Progenitor cell of endocrine pancreas (in vitro differentiated cells): ENCODE results near the gene MBD3L3. TPM values are rescaled to one million over a fixed set of nuclear protein-coding genes. Genes with fewer than 3 reads are reported as not detected.
"Not testable (repeated sequence)": the region's sequence is repeated elsewhere in the genome, so short reads cannot be mapped to it uniquely, and the experiment has no call there.

Experiments used
- DNase-seq: peaks from one replicate; pipeline ENCODE4 v3.0.0; 2021; ENCODE audit warnings: low spot score; ENCODE audit not compliant: unreplicated experiment
- H3K27ac Mint-ChIP-seq: 2 replicates; pipeline ENCODE4 v1.8.0; 2021; ENCODE audit warnings: mild to moderate bottlenecking, moderate library complexity, mixed read lengths
- H3K27me3 Mint-ChIP-seq: 2 replicates; pipeline ENCODE4 v1.8.0; 2021; ENCODE audit warnings: mixed read lengths
- H3K36me3 Mint-ChIP-seq: 2 replicates; pipeline ENCODE4 v1.8.0; 2022; ENCODE audit warnings: mixed read lengths; ENCODE audit not compliant: insufficient read depth
- H3K4me1 Mint-ChIP-seq: 2 replicates; pipeline ENCODE4 v1.8.0; 2021; ENCODE audit warnings: low read depth, mixed read lengths
- H3K4me3 Mint-ChIP-seq: 2 replicates; pipeline ENCODE4 v1.8.0; 2021; ENCODE audit warnings: low read depth, mild to moderate bottlenecking, moderate library complexity, mixed read lengths
- H3K9me3 Mint-ChIP-seq: 2 replicates; pipeline ENCODE4 v1.8.0; 2021; ENCODE audit warnings: low read depth, mixed read lengths
- total RNA-seq: library from RNA; stranded (reverse); gene quantifications from 2 replicates; pipeline ENCODE4 v1.2.1, GENCODE V29; 2021
- TF ChIP-seq, protein P1 (sequence below): fragments of 200-600 bp; sonication (generic); IDR thresholded peaks from one replicate; pipeline ENCODE4 v1.5.0; 2021; ENCODE audit warnings: antibody characterized with exemption, mild to moderate bottlenecking; ENCODE audit not compliant: unreplicated experiment

Gene MBD3L3
- total RNA-seq, 1 donor from 2014 or later = not detected

DNA sequence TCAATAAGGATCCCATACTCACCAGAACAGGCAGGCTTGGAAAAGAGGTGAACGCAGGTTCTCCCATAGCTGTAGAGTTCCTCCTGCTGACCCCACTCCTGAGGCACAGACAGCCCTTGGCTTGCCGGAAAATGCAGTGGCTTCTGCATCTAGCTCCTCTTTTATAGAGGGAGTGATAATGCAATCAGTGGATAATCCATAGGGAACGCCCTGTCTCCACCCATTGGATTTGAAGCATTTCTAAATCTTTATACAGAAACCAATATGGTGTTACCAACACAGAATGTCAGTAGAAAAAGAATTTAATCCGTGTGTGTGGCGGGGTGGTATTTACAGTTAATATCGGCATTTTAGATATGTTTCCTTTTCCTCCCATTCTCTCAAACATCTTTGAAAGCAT, 37.1 kb downstream of the MBD3L3 start, which contains the start of gene MBD3L2B:
Gene MBD3L2B, minus strand, starts transcription at position 101 of the 400 bp plus-strand sequence. Its CDS starts 34 bp downstream, at position 67.
- not testable (repeated sequence) for H3K4me3 Mint-ChIP-seq, DNase-seq, H3K27me3 Mint-ChIP-seq, H3K4me1 Mint-ChIP-seq, H3K9me3 Mint-ChIP-seq, H3K36me3 Mint-ChIP-seq, H3K27ac Mint-ChIP-seq

DNA sequence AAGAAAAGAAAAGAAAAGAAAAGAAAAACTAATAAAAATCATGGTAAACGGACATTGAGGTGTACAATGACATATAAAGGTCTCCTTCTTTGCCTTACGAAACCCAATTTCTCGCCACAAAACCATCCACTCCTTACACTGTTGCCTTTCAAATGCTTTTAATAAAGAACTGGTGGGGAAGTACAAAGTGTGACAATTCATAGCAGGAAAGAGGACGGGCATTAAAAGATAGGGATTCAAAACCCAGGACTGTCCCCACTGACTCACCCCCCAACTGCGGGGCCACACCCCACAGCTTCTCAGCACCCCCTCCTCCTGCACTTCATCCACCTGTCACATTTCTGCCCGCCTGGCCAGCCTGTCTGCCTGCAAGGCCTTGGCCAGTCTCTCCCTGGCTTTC, 39.6 kb downstream of the MBD3L3 start:
- Mint-ChIP-seq H3K27me3 (no peaks in the 10 kb centered on the region), H3K36me3 (no peaks in the 10 kb centered on the region), H3K4me1 (no peaks in the 10 kb centered on the region), H3K9me3 (peaks cover 9% of the 10 kb centered on the region), H3K4me3 (no peak overlapping the region), H3K27ac (no peak overlapping the region)
- TF ChIP-seq, protein P1, sequence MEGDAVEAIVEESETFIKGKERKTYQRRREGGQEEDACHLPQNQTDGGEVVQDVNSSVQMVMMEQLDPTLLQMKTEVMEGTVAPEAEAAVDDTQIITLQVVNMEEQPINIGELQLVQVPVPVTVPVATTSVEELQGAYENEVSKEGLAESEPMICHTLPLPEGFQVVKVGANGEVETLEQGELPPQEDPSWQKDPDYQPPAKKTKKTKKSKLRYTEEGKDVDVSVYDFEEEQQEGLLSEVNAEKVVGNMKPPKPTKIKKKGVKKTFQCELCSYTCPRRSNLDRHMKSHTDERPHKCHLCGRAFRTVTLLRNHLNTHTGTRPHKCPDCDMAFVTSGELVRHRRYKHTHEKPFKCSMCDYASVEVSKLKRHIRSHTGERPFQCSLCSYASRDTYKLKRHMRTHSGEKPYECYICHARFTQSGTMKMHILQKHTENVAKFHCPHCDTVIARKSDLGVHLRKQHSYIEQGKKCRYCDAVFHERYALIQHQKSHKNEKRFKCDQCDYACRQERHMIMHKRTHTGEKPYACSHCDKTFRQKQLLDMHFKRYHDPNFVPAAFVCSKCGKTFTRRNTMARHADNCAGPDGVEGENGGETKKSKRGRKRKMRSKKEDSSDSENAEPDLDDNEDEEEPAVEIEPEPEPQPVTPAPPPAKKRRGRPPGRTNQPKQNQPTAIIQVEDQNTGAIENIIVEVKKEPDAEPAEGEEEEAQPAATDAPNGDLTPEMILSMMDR = no peak
- DNase-seq = no peak

DNA sequence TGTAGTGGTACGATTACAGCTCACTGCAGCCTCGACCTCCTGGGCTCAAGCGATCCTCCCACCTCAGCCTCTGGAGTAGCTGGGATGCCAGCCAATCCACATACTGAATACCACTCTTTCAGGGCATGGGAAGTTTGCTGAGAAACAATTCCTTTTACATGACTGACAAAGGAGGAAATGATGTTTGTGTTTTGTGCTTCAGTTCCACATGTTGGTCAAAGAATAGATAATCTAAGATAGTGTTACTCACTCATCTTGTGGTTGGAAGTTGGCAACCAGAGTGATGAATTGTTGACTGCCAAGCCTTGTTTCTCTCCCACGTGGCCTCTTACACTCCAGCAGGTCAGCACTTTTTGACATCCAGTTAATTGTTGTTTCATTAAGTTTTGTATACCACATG, 44.8 kb downstream of the MBD3L3 start:
- no peaks in the 10 kb centered on the region for H3K27me3 Mint-ChIP-seq
- H3K4me1 Mint-ChIP-seq = no peaks in the 10 kb centered on the region
- H3K36me3 Mint-ChIP-seq = peaks cover 2% of the 10 kb centered on the region
- no peak for DNase-seq
- no peak overlapping the region for H3K4me3 Mint-ChIP-seq
- H3K9me3 Mint-ChIP-seq = peaks cover 19% of the 10 kb centered on the region
- TF ChIP-seq, protein P1 = no peak
- no peak overlapping the region for H3K27ac Mint-ChIP-seq

DNA sequence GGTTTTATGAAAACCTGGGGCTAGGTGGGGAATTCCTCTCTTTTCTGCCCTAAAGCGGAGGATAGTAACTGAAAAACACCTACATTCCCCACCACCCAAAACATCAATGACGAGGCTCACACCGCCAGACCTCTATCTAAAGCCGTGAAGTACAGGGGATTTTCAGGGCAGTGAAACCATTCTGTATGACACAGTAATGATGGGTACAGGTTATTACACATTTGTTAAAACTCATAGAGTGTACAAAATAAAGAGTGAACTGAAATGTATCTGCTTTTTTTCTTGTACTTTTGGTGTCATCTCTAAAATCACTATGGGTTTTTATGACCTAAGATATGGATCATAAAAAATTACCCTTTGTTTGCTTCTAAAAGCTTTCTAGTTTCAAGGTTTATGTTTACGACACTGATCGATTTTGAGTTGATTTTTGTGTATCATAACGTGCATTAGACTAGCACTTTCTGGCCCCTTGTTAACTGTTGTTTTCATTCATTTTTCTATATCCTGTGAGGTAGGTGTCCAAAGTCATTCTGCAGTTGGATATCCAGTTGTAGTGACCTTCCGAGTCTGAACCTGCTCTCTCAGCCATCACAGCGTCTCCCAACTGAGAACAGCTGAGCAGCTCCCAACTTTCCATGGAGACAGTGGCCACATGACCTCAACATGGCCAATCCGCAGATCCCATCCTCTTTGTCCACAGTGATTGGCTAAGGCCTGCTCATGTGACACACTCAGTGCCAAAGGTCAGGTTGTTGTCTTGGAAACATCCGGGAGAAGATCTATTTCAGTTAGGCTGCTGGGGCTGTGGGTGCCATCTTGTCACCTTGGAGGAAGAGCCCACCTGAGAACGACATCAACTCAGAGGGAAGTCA, 47.5 kb downstream of the MBD3L3 start:
- Mint-ChIP-seq H3K27ac (no peak overlapping the region), H3K27me3 (no peaks in the 10 kb centered on the region), H3K4me1 (no peaks in the 10 kb centered on the region), H3K4me3 (no peak overlapping the region), H3K36me3 (peaks cover 2% of the 10 kb centered on the region), H3K9me3 (peaks cover 20% of the 10 kb centered on the region)
- DNase-seq = no peak
- TF ChIP-seq, protein P1 = no peak

DNA sequence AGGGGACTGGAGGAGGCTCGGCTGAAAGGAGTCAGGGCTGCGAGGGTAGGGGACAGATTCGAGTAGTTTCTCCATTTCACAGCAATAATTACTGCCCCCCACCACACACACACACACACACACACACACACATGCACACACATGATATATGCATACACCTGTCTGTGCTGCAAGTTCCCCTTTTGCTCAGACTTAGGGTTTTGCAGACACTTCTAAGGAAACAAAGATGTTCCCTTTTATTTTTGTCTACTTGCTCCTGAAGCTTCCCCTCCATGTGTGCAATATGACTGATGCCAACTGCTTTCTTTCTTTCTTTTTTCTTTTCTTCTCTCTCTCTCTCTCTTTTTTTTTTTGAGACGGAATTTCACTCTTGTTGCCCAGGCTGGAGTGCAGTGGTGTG, 50.6 kb downstream of the MBD3L3 start:
- Mint-ChIP-seq H3K4me1 (no peaks in the 10 kb centered on the region), H3K4me3 (no peak overlapping the region), H3K36me3 (peaks cover 2% of the 10 kb centered on the region), H3K27me3 (no peaks in the 10 kb centered on the region), H3K9me3 (peaks cover 21% of the 10 kb centered on the region), H3K27ac (no peak overlapping the region)
- TF ChIP-seq, protein P1 = no peak
- DNase-seq = no peak

Other genes with a start within 250 kb of the MBD3L3 start
- not detected in 2 replicates for gene ADGRE1, start 171.1 kb downstream of the MBD3L3 start, total RNA-seq
- gene MBD3L2B, start 37.2 kb downstream of the MBD3L3 start, total RNA-seq = not detected in 2 replicates
- gene MBD3L5, start 28.1 kb downstream of the MBD3L3 start, total RNA-seq = not detected in 2 replicates
- not detected in 2 replicates for gene MBD3L4, start 18.5 kb downstream of the MBD3L3 start, total RNA-seq
- not detected in 2 replicates for gene MBD3L2, start 9.4 kb downstream of the MBD3L3 start, total RNA-seq
- gene ZNF557, start 11.0 kb upstream of the MBD3L3 start, total RNA-seq = 14.9 and 15.7 TPM in 2 replicates
- 67.5 and 69.2 TPM in 2 replicates for gene INSR, start 235.7 kb upstream of the MBD3L3 start, total RNA-seq